ENCODE data around the gene ZNF423. TPM values are rescaled to one million over a fixed set of nuclear protein-coding genes. Genes with fewer than 3 reads are reported as not detected.

ZNF423 gene
- polyA plus RNA-seq, 1 of the 3 experiments (the other 2 are of a cell fraction): 1.2 TPM

DNA sequence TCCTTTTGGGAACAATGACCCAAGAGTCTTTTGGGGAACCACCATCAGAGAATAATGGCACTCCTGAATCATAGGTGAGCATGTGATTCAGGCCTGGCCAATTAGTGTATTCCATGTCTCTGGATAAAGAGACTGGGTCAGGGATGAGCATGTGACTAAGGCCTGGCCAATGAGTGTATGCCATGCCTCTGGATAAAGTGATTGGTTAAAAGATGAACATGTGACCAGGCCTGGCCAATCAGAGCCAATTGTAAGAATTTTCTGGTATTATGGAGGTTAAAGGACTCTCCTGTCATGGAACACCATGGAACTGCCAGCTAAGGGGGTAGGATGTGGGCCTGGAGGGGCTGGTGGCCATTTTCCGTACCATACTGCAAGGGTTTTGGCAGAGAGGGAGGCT, 288.0 kb downstream of the ZNF423 start:
- CTCF ChIA-PET: interaction anchor here (0.9 to 2.8 kb wide), 4 partner anchors 9 to 26 kb away, joined by 3 to 9 read pairs (median 3); no protein-coding TSS in a partner anchor

DNA sequence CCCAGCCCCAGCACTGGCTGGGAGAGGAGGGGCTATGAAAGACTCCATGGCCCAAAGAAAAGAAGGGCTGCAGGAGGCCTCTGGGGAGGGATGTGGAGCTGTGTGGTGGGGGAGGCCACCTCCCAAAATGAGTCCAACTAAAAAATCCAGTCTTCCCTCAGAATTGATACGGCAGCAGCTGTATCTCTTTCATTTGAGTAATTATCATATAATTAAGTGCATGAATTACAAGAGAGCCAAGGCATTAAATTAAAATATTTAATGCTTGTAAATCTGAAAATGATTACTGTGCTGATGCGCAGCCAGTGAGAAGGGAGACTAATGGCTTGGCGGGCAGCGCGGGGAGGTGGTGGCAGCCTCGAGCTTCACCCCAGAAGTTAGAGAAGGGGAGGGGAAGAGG, 289.5 kb downstream of the ZNF423 start:
- Histone ChIP-seq H3K4me3 (ENCODE audit: low read depth in 2 of 2, low read length in 1 of 2) (no peak overlapping the region), H3K4me2 (no peak overlapping the region), H3K36me3 (replicated peaks in 1 of 2; ENCODE audit: control insufficient read depth in 1 of 2, insufficient read depth in 2 of 2, low read length in 1 of 2) (no peaks in the 10 kb centered on the region), H4K20me1 (ENCODE audit: insufficient read depth) (no peaks in the 10 kb centered on the region), H3K79me2 (ENCODE audit: insufficient read depth) (no peaks in the 10 kb centered on the region), H3K9me3 (no peaks in the 10 kb centered on the region), H3K9me2 (no peaks in the 10 kb centered on the region), H3K27me3 (ENCODE audit: insufficient read depth) (no peaks in the 10 kb centered on the region), H2AFZ (ENCODE audit: low read depth) (no peak overlapping the region), H3K4me1 (ENCODE audit: control insufficient read depth in 1 of 2, insufficient read depth in 2 of 2, low read depth in 1 of 2, low read length in 1 of 2) (peaks cover 0 to 52% of the 10 kb centered on the region in 2 experiments; a peak in 3 of 4 replicates), H3K9ac (no peak overlapping the region), H3F3A (replicated peaks; ENCODE audit: insufficient read depth) (no peaks in the 10 kb centered on the region), H3K27ac (ENCODE audit: low read depth in 2 of 2, low read length in 1 of 2) (no peak overlapping the region)
- DNase-seq: no peak
- ChIA-PET POLR2A (no interaction called here), CTCF (interaction anchor here (0.7 to 1.5 kb wide), 6 partner anchors 9 to 74 kb away, joined by 3 to 6 read pairs (median 4); no protein-coding TSS in a partner anchor)
- WGBS (ENCODE audit: low lambda C conversion rate): 74% methylated on average over 6 of the region's 6 CpGs
- TF ChIP-seq RFX5 (IDR thresholded peaks at IDR 0.05; ENCODE audit: low read length) (no peak), SIN3A (IDR thresholded peaks at IDR 0.05; ENCODE audit: borderline replicate concordance, low read depth, low read length) (no peak), REST (IDR thresholded peaks at IDR 0.05; ENCODE audit: low read depth, low read length) (no peak), MEF2A (IDR thresholded peaks at IDR 0.05; ENCODE audit: borderline replicate concordance, low read depth) (no peak), JUND (IDR thresholded peaks at IDR 0.05) (no peak), FOXJ3 (CRISPR knock-in tag; IDR thresholded peaks at IDR 0.05) (no peak), USF2 (IDR thresholded peaks at IDR 0.05; ENCODE audit: borderline replicate concordance, low read depth, low read length) (no peak), YY1 (IDR thresholded peaks at IDR 0.05; ENCODE audit: low read depth) (no peak), FOXM1 (IDR thresholded peaks at IDR 0.05; ENCODE audit: low read depth) (no peak), CHD2 (IDR thresholded peaks at IDR 0.05; ENCODE audit: low read length, partially characterized antibody) (no peak)
- TF ChIP-seq, protein P1, sequence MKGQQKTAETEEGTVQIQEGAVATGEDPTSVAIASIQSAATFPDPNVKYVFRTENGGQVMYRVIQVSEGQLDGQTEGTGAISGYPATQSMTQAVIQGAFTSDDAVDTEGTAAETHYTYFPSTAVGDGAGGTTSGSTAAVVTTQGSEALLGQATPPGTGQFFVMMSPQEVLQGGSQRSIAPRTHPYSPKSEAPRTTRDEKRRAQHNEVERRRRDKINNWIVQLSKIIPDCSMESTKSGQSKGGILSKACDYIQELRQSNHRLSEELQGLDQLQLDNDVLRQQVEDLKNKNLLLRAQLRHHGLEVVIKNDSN (IDR thresholded peaks at IDR 0.05; ENCODE audit: borderline replicate concordance, low read depth): no peak
- TF ChIP-seq, protein P2, sequence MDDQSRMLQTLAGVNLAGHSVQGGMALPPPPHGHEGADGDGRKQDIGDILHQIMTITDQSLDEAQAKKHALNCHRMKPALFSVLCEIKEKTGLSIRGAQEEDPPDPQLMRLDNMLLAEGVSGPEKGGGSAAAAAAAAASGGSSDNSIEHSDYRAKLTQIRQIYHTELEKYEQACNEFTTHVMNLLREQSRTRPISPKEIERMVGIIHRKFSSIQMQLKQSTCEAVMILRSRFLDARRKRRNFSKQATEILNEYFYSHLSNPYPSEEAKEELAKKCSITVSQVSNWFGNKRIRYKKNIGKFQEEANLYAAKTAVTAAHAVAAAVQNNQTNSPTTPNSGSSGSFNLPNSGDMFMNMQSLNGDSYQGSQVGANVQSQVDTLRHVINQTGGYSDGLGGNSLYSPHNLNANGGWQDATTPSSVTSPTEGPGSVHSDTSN (IDR thresholded peaks at IDR 0.05): no peak
- TF ChIP-seq, protein P3, sequence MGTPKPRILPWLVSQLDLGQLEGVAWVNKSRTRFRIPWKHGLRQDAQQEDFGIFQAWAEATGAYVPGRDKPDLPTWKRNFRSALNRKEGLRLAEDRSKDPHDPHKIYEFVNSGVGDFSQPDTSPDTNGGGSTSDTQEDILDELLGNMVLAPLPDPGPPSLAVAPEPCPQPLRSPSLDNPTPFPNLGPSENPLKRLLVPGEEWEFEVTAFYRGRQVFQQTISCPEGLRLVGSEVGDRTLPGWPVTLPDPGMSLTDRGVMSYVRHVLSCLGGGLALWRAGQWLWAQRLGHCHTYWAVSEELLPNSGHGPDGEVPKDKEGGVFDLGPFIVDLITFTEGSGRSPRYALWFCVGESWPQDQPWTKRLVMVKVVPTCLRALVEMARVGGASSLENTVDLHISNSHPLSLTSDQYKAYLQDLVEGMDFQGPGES (IDR thresholded peaks at IDR 0.05; ENCODE audit: low read depth, low read length): no peak
- TF ChIP-seq, protein P4, sequence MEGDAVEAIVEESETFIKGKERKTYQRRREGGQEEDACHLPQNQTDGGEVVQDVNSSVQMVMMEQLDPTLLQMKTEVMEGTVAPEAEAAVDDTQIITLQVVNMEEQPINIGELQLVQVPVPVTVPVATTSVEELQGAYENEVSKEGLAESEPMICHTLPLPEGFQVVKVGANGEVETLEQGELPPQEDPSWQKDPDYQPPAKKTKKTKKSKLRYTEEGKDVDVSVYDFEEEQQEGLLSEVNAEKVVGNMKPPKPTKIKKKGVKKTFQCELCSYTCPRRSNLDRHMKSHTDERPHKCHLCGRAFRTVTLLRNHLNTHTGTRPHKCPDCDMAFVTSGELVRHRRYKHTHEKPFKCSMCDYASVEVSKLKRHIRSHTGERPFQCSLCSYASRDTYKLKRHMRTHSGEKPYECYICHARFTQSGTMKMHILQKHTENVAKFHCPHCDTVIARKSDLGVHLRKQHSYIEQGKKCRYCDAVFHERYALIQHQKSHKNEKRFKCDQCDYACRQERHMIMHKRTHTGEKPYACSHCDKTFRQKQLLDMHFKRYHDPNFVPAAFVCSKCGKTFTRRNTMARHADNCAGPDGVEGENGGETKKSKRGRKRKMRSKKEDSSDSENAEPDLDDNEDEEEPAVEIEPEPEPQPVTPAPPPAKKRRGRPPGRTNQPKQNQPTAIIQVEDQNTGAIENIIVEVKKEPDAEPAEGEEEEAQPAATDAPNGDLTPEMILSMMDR (IDR thresholded peaks at IDR 0.05): no peak

More for the DNA sequence above, 288.0 kb downstream of the ZNF423 start:
- H3K27ac ChIP-seq (ENCODE audit: low read depth in 2 of 2, low read length in 1 of 2): no peak overlapping the region
- H3K79me2 ChIP-seq (ENCODE audit: insufficient read depth): no peaks in the 10 kb centered on the region
- POLR2A ChIA-PET: interaction anchor here (0.9 to 1.1 kb wide), 2 partner anchors 9 to 13 kb away, joined by 3 read pairs; no protein-coding TSS in a partner anchor
- no peak overlapping the region for H3K4me3 ChIP-seq (ENCODE audit: low read depth in 2 of 2, low read length in 1 of 2)
- H4K20me1 ChIP-seq (ENCODE audit: insufficient read depth): no peaks in the 10 kb centered on the region
- no peak overlapping the region for H3K4me2 ChIP-seq
- H3K9me2 ChIP-seq: no peaks in the 10 kb centered on the region
- H3K9me3 ChIP-seq: no peaks in the 10 kb centered on the region
- 60% methylated on average over 1 of the region's 1 CpG for WGBS (ENCODE audit: low lambda C conversion rate)
- TF ChIP-seq, protein P1 (IDR thresholded peaks at IDR 0.05; ENCODE audit: borderline replicate concordance, low read depth): peak; percentile 34; the same call in 1 of the 2 replicates
- no peak for TF ChIP-seq RXRA (IDR thresholded peaks at IDR 0.05; ENCODE audit: borderline replicate concordance, low read depth)
- DNase-seq: no peak
- H3K27me3 ChIP-seq (ENCODE audit: insufficient read depth): no peaks in the 10 kb centered on the region
- H3K36me3 ChIP-seq (replicated peaks in 1 of 2; ENCODE audit: control insufficient read depth in 1 of 2, insufficient read depth in 2 of 2, low read length in 1 of 2): no peaks in the 10 kb centered on the region
- no peaks in the 10 kb centered on the region for H3F3A ChIP-seq (replicated peaks; ENCODE audit: insufficient read depth)
- H3K4me1 ChIP-seq (ENCODE audit: control insufficient read depth in 1 of 2, insufficient read depth in 2 of 2, low read depth in 1 of 2, low read length in 1 of 2): peaks cover 0 to 45% of the 10 kb centered on the region in 2 experiments; a peak in 2 of 4 replicates
- no peak overlapping the region for H3K9ac ChIP-seq
- no peak overlapping the region for H2AFZ ChIP-seq (ENCODE audit: low read depth)
